Neural progenitor cell (in vitro differentiated cells): ENCODE data around the gene PPP1R27.

Experiments used
- CTCF ChIP-seq: fragments of 200-600 bp; sonication (generic); IDR thresholded peaks from 2 replicates; pipeline ENCODE4 v1.5.1; 2017; ENCODE audit warnings: antibody characterized with exemption, mild to moderate bottlenecking
- EZH2 ChIP-seq: fragments of 200-600 bp; sonication (generic); IDR thresholded peaks from 2 replicates; pipeline ENCODE4 v1.6.1; 2017; ENCODE audit warnings: antibody characterized with exemption, mild to moderate bottlenecking, moderate library complexity
- EZH2phosphoT487 ChIP-seq: fragments of 200-600 bp; sonication (generic); IDR thresholded peaks from 2 replicates; pipeline ENCODE4 v1.6.1; 2017; ENCODE audit warnings: antibody characterized with exemption

GRCh38 chr17:81814748-81815645 lies 19.9 kb downstream of the PPP1R27 start:
- TF ChIP-seq CTCF (no peak), EZH2 (no peak), EZH2phosphoT487 (no peak)
